KOPT-K1 (cell line): Measurements from ENCODE around the gene TSC22D1.

Experiments
- H3K27ac ChIP-seq: fragments of 200-600 bp; sonication (generic); 2 replicates; pipeline ENCODE4 v1.5.1; 2016; ENCODE audit warnings: antibody characterized with exemption, mild to moderate bottlenecking, low read depth, low read length; ENCODE audit not compliant: poor library complexity, severe bottlenecking
- H3K36me3 ChIP-seq: fragments of 200-600 bp; sonication (generic); 2 replicates; pipeline ENCODE4 v1.5.1; 2017; ENCODE audit warnings: antibody characterized with exemption, mild to moderate bottlenecking, low read length, moderate library complexity; ENCODE audit not compliant: insufficient read depth
- H3K9me3 ChIP-seq: fragments of 200-600 bp; sonication (generic); 2 replicates; pipeline ENCODE4 v1.5.1; 2017; ENCODE audit warnings: antibody characterized with exemption, low read length, mild to moderate bottlenecking; ENCODE audit not compliant: insufficient read depth, poor library complexity, severe bottlenecking

Gene TSC22D1

DNA sequence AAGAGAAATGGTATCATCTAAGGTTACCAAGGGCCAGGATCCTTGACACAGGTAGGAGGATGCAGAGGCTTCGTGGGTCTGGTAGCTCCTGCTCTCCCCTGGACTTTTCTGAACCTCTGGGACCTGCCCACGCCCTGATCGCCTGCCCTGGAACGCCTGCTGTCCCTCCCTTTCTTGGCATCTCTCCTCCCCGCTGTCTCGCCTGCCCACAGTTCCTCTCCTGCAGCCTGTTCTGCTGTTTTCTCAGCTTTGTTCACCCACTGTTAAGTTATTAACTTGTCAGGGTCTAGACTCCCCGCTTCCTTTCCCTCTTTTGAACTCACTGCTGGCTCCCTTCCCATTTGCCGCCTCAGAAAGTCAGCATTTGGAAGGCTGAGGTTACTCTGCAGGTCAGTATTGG, 182.7 kb downstream of the TSC22D1 start:
- no peaks in the 10 kb centered on the region for H3K9me3 ChIP-seq
- H3K27ac ChIP-seq: no peak overlapping the region
- no peaks in the 10 kb centered on the region for H3K36me3 ChIP-seq

DNA sequence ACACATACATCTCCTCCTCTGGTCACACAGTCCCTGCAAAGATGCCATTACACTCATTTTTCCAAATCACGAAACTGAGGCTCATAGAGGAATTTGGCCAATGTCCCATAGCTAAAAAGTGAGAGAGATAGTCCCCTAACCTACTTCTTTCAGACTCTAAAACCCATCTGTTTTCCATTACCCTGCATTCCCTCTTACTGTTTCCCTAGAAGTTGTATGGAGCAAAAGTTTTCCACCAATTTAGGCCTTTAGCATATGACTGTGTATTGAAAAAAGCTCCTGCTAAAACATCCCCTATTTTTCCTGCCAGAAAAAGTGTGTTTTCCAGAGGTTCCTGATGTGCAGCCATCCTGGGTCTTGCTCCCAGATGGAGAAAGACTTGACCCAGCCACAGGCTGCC, 186.3 kb downstream of the TSC22D1 start:
- no peak overlapping the region for H3K27ac ChIP-seq
- no peaks in the 10 kb centered on the region for H3K9me3 ChIP-seq

DNA sequence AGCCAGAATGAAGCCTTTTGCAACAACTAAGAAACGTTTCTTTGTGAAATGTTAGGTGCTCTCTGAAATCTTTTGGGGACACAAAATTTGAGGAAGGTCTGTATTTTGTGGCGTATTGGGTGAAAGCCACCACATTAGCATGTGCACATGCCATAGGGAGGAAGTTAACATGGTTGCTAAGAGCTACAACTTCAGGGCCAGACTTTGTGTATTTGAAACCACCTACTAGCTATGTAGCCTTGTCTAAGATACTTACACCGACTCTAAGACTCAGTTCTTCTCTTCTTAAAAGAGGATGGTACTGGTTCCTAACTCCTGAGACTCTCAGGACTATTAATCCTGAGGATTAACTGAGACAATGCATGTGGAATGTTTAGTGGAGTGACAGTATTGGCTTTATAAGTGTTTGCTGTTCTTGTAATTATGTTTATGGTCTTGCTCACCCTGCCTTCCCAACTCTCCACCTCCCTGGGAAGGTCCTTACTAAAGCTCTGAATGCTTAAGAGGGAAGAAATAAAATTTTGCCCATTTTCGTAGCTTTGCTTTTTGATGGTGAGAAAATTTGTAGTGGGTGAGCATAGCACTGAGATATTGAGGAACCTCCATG, 187.0 kb downstream of the TSC22D1 start:
- Histone ChIP-seq H3K9me3 (no peaks in the 10 kb centered on the region), H3K27ac (no peak overlapping the region), H3K36me3 (no peaks in the 10 kb centered on the region)

More for the DNA sequence above, 186.3 kb downstream of the TSC22D1 start:
- no peaks in the 10 kb centered on the region for H3K36me3 ChIP-seq

DNA sequence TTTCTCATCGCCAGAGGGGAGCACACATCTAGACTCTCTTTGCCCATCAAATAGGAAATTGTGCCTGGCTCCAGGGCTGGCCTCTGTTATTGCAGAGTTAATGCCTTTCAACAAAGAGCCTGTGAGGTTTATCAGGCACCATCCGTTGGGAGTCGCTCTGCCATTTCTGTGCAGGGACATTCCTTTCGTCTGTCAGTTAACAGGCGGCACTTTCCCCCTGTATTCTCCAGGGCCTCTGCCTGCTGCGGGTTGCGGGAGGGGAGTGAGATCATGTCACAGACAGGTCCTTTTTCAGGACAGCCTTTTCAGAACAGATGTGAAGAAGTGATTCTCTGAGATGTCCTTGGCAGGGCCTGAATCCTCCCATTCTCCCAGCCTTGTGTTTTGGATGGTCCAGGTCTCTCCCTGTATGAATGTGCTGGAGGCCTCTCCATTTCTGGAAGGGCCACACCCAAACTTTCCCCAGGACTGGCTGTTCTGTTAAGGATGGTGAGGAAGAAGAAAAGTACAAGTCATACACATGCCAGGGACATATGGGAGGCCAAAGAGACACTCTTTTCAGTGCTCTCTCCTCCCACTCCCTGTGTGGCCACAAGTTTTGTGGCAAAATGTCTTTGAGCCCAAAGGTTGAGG, 187.6 kb downstream of the TSC22D1 start:
- Histone ChIP-seq H3K9me3 (no peaks in the 10 kb centered on the region), H3K27ac (no peak overlapping the region), H3K36me3 (no peaks in the 10 kb centered on the region)

DNA sequence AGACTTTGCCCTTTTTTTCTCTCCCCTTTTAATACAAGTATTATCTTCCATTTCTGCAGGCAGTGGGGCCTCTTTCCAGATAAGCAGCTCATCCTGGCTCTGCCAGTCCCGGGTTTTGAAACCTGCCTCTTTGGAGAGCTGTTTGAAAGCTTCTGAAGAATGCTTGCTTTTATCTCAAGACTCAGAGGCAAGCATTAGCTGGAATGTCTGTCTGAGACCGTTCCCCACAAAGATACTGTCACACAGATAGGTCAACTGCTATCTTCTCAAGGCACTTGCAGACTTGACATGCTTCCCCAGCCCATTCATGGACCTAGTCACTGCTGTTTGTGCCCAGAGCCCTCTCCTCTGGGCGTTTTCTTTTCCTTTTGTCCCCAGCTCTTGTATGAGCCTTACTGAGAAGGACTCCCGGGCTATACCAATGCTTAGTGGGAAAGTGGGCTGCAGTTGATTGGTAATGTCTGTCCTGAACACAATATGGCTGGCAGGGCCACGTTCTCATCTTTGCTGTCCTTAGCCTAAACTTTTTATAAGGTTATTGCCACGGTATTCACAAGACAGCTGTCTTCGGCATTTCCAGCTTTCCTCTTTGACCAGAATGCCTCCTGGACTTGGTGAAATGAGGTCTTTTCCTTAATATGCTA, 189.1 kb downstream of the TSC22D1 start:
- Histone ChIP-seq H3K9me3 (no peaks in the 10 kb centered on the region), H3K36me3 (no peaks in the 10 kb centered on the region), H3K27ac (no peak overlapping the region)

GRCh38 chr13:44385847-44386246, 190.3 kb downstream of the TSC22D1 start:
- no peaks in the 10 kb centered on the region for H3K36me3 ChIP-seq
- no peak overlapping the region for H3K27ac ChIP-seq
- H3K9me3 ChIP-seq: no peaks in the 10 kb centered on the region

- Histone ChIP-seq H3K36me3 (no peaks in the 10 kb centered on the region), H3K27ac (no peak overlapping the region), H3K9me3 (no peaks in the 10 kb centered on the region)
Measured at GRCh38 chr13:44385401-44385800, 190.7 kb downstream of the TSC22D1 start.

- no peaks in the 10 kb centered on the region for H3K9me3 ChIP-seq
- H3K36me3 ChIP-seq: no peaks in the 10 kb centered on the region
Measured at GRCh38 chr13:44384778-44385177, 191.4 kb downstream of the TSC22D1 start.

GRCh38 chr13:44383945-44384344, 192.2 kb downstream of the TSC22D1 start:
- Histone ChIP-seq H3K27ac (no peak overlapping the region), H3K36me3 (no peaks in the 10 kb centered on the region), H3K9me3 (no peaks in the 10 kb centered on the region)

More at GRCh38 chr13:44384778-44385177, 191.4 kb downstream of the TSC22D1 start:
- no peak overlapping the region for H3K27ac ChIP-seq

GRCh38 chr13:44382635-44383145, 193.4 kb downstream of the TSC22D1 start:
- H3K36me3 ChIP-seq: no peaks in the 10 kb centered on the region
- no peaks in the 10 kb centered on the region for H3K9me3 ChIP-seq
- H3K27ac ChIP-seq: no peak overlapping the region
